Astrocyte (in vitro differentiated cells and primary cell): ENCODE measurements around the gene GRIP1. TPM values are rescaled to one million over a fixed set of nuclear protein-coding genes. Genes with fewer than 3 reads are reported as not detected.
A peak's percentile ranks its signal among the peaks of the same experiment; 100 is the strongest.

Experiments
- DNase-seq: peaks from one replicate; pipeline ENCODE4 v3.0.0-alpha.2; 2010; ENCODE audit warnings: low read depth
- FAIRE-seq: peaks from 2 replicates; lab custom pipeline; 2011; peaks lifted over from hg19 to GRCh38; lab: Jason Lieb, UNC
- H2AFZ ChIP-seq: 2 replicates; pipeline ENCODE4 v1.6.0; 2012; ENCODE audit warnings: low read depth, low read length, inconsistent platforms
- H3K27ac ChIP-seq: 2 replicates; pipeline ENCODE4 v1.5.1; 2011; ENCODE audit warnings: low read depth, low read length, inconsistent platforms
- H3K27me3 ChIP-seq: 2 replicates; pipeline ENCODE4 v1.6.0; 2011; ENCODE audit warnings: low read length, inconsistent platforms; ENCODE audit not compliant: insufficient read depth
- H3K36me3 ChIP-seq: 2 replicates; pipeline ENCODE4 v1.5.1; 2011; ENCODE audit warnings: low read length, inconsistent platforms; ENCODE audit not compliant: insufficient read depth
- H3K4me1 ChIP-seq: 2 replicates; pipeline ENCODE4 v1.5.1; 2011; ENCODE audit warnings: low read length, inconsistent platforms; ENCODE audit not compliant: insufficient read depth
- H3K4me2 ChIP-seq: 2 replicates; pipeline ENCODE4 v1.6.0; 2012; ENCODE audit warnings: low read length, inconsistent platforms
- H3K4me3 ChIP-seq: 2 replicates; pipeline ENCODE4 v1.5.1; 2011; ENCODE audit warnings: low read depth, mild to moderate bottlenecking, low read length, inconsistent platforms; ENCODE audit not compliant: insufficient read depth
- H3K79me2 ChIP-seq: 2 replicates; pipeline ENCODE4 v1.6.0; 2012; ENCODE audit warnings: mild to moderate bottlenecking, low read length, inconsistent platforms; ENCODE audit not compliant: insufficient read depth
- H3K9ac ChIP-seq: 2 replicates; pipeline ENCODE4 v1.6.0; 2012; ENCODE audit warnings: mild to moderate bottlenecking, low read length, inconsistent platforms
- H3K9me3 ChIP-seq: 2 replicates; pipeline ENCODE4 v1.5.1; 2012; ENCODE audit warnings: low read depth, mild to moderate bottlenecking, low read length, inconsistent platforms; ENCODE audit not compliant: insufficient read depth
- H4K20me1 ChIP-seq: 2 replicates; pipeline ENCODE4 v1.6.0; 2012; ENCODE audit warnings: low read length, inconsistent platforms; ENCODE audit not compliant: insufficient read depth
- H3K27ac Mint-ChIP-seq: one replicate; pipeline ENCODE4 v1.8.0; 2021; ENCODE audit warnings: mild to moderate bottlenecking, mixed read lengths; ENCODE audit not compliant: unreplicated experiment
- H3K27me3 Mint-ChIP-seq: one replicate; pipeline ENCODE4 v1.8.0; 2021; ENCODE audit warnings: low read depth, mixed read lengths; ENCODE audit not compliant: unreplicated experiment
- H3K36me3 Mint-ChIP-seq: one replicate; pipeline ENCODE4 v1.8.0; 2021; ENCODE audit warnings: low read depth, mixed read lengths; ENCODE audit not compliant: unreplicated experiment
- H3K4me1 Mint-ChIP-seq: one replicate; pipeline ENCODE4 v1.8.0; 2021; ENCODE audit warnings: low read depth, mixed read lengths; ENCODE audit not compliant: unreplicated experiment
- H3K4me3 Mint-ChIP-seq: one replicate; pipeline ENCODE4 v1.8.0; 2021; ENCODE audit warnings: mild to moderate bottlenecking, moderate library complexity, mixed read lengths; ENCODE audit not compliant: unreplicated experiment
- H3K9me3 Mint-ChIP-seq: one replicate; pipeline ENCODE4 v1.8.0; 2021; ENCODE audit warnings: mild to moderate bottlenecking, mixed read lengths; ENCODE audit not compliant: unreplicated experiment
- CTCF ChIP-seq: IDR thresholded peaks from 2 replicates; pipeline ENCODE4 v1.5.1; 2011; ENCODE audit warnings: low read depth, mild to moderate bottlenecking, inconsistent platforms, low read length, moderate library complexity; ENCODE audit not compliant: insufficient read depth
- EZH2 ChIP-seq: IDR thresholded peaks from 2 replicates; pipeline ENCODE4 v1.6.1; 2012; ENCODE audit warnings: mild to moderate bottlenecking, low read length, inconsistent platforms; ENCODE audit not compliant: insufficient read depth
- total RNA-seq: library from RNA; stranded (reverse); gene quantifications from 2 replicates; pipeline ENCODE4 v1.2.1, GENCODE V29; 2021

The GRIP1 gene
- total RNA-seq, 1 donor from 2014 or later, result 16.7 TPM

GRCh38 chr12:66598608-66599007 is 80.3 kb downstream of the GRIP1 start:
- H3K9me3 Mint-ChIP-seq, result no peaks in the 10 kb centered on the region
- DNase-seq, result no peak

GRCh38 chr12:66598079-66598478 is 80.8 kb downstream of the GRIP1 start:
- TF ChIP-seq EZH2 (no peak), CTCF (no peak)
- peaks cover 1% of the 10 kb centered on the region for H3K4me1 Mint-ChIP-seq
- no peak overlapping the region for H3K4me3 ChIP-seq
- DNase-seq (no peak), FAIRE-seq (no peak)
- H3K4me3 Mint-ChIP-seq, result no peak overlapping the region
- H3K4me2 ChIP-seq, result no peak overlapping the region
- no peak overlapping the region for H3K27ac Mint-ChIP-seq
- no peaks in the 10 kb centered on the region for H3K9me3 ChIP-seq
- H3K4me1 ChIP-seq, result peaks cover 3% of the 10 kb centered on the region
- peaks cover 1% of the 10 kb centered on the region for H3K27me3 Mint-ChIP-seq
- no peaks in the 10 kb centered on the region for H3K9me3 Mint-ChIP-seq
- no peaks in the 10 kb centered on the region for H4K20me1 ChIP-seq
- H3K27ac ChIP-seq, result no peak overlapping the region
- no peak overlapping the region for H3K9ac ChIP-seq
- no peaks in the 10 kb centered on the region for H3K79me2 ChIP-seq
- no peak overlapping the region for H2AFZ ChIP-seq
- no peaks in the 10 kb centered on the region for H3K36me3 ChIP-seq
- no peaks in the 10 kb centered on the region for H3K36me3 Mint-ChIP-seq
- no peaks in the 10 kb centered on the region for H3K27me3 ChIP-seq

More at GRCh38 chr12:66598608-66599007, 80.3 kb downstream of the GRIP1 start:
- H3K27ac ChIP-seq, result no peak overlapping the region
- Mint-ChIP-seq H3K4me1 (peaks cover 1% of the 10 kb centered on the region), H3K4me3 (no peak overlapping the region), H3K27ac (no peak overlapping the region), H3K36me3 (no peaks in the 10 kb centered on the region), H3K27me3 (peaks cover 1% of the 10 kb centered on the region)
- no peaks in the 10 kb centered on the region for H3K27me3 ChIP-seq
- H3K79me2 ChIP-seq, result no peaks in the 10 kb centered on the region
- no peaks in the 10 kb centered on the region for H3K9me3 ChIP-seq
- H3K4me1 ChIP-seq, result peaks cover 3% of the 10 kb centered on the region
- H3K4me3 ChIP-seq, result no peak overlapping the region
- H2AFZ ChIP-seq, result no peak overlapping the region
- H3K4me2 ChIP-seq, result no peak overlapping the region
- H4K20me1 ChIP-seq, result no peaks in the 10 kb centered on the region
- no peaks in the 10 kb centered on the region for H3K36me3 ChIP-seq
- no peak for TF ChIP-seq CTCF
- no peak for TF ChIP-seq EZH2
- H3K9ac ChIP-seq, result no peak overlapping the region
- no peak for FAIRE-seq

- no peak for TF ChIP-seq EZH2
- TF ChIP-seq CTCF, result no peak
- H3K27ac Mint-ChIP-seq, result no peak overlapping the region
Observed at GRCh38 chr12:66596199-66596598, 82.7 kb downstream of the GRIP1 start.

More at GRCh38 chr12:66596199-66596598, 82.7 kb downstream of the GRIP1 start:
- Mint-ChIP-seq H3K4me1 (peaks cover 1% of the 10 kb centered on the region), H3K9me3 (no peaks in the 10 kb centered on the region), H3K27me3 (peaks cover 1% of the 10 kb centered on the region), H3K4me3 (no peak overlapping the region), H3K36me3 (no peaks in the 10 kb centered on the region)
- Histone ChIP-seq H3K27me3 (no peaks in the 10 kb centered on the region), H3K79me2 (no peaks in the 10 kb centered on the region), H3K27ac (no peak overlapping the region), H2AFZ (no peak overlapping the region), H3K36me3 (no peaks in the 10 kb centered on the region), H3K9ac (no peak overlapping the region), H4K20me1 (no peaks in the 10 kb centered on the region), H3K9me3 (no peaks in the 10 kb centered on the region), H3K4me3 (no peak overlapping the region), H3K4me2 (no peak overlapping the region), H3K4me1 (peaks cover 3% of the 10 kb centered on the region)
- DNase-seq (peak; percentile 39), FAIRE-seq (no peak)
